Dedifferentiated amniotic fluid mesenchymal stem cell (primary cell): Measurements from ENCODE around the gene CHRNA4.

Experiments used
- DNase-seq: peaks from one replicate; pipeline ENCODE4 v3.0.0-alpha.2; 2016; ENCODE audit errors: extremely low spot score

Gene CHRNA4

GRCh38 chr20:63363981-63364561 lies 2.9 kb upstream of the CHRNA4 start:
- DNase-seq: no peak

- DNase-seq: no peak
Observed at GRCh38 chr20:63363013-63363957, 2.1 kb upstream of the CHRNA4 start.

DNA sequence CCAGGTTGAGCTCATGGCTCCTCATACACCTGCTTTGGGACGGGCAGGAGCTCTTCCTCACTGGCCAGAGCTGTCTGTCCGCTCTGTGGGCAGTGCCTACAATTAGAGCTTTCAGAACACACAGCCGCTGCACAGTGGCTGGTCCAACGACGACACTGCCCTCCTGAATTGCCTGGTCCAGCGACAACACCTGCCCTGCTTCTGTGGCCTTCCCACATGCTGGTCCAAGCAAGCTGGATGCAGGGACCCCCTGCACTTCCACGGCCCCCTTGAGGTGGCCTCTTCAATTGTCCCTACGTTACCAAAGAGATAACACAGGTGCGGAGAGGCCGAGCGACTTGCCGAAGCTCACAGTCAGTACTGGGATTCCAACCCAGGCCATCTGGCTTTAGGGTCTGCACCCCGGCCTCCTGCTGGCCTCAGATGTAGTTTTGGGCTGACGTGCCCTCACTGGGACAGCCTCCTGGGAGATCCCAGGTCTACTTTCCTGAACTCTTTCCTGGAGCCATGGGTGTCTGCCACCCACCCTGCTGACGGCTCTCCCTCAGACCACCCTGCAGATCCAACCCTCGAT lies 1.4 kb upstream of the CHRNA4 start:
- no peak for DNase-seq

DNA sequence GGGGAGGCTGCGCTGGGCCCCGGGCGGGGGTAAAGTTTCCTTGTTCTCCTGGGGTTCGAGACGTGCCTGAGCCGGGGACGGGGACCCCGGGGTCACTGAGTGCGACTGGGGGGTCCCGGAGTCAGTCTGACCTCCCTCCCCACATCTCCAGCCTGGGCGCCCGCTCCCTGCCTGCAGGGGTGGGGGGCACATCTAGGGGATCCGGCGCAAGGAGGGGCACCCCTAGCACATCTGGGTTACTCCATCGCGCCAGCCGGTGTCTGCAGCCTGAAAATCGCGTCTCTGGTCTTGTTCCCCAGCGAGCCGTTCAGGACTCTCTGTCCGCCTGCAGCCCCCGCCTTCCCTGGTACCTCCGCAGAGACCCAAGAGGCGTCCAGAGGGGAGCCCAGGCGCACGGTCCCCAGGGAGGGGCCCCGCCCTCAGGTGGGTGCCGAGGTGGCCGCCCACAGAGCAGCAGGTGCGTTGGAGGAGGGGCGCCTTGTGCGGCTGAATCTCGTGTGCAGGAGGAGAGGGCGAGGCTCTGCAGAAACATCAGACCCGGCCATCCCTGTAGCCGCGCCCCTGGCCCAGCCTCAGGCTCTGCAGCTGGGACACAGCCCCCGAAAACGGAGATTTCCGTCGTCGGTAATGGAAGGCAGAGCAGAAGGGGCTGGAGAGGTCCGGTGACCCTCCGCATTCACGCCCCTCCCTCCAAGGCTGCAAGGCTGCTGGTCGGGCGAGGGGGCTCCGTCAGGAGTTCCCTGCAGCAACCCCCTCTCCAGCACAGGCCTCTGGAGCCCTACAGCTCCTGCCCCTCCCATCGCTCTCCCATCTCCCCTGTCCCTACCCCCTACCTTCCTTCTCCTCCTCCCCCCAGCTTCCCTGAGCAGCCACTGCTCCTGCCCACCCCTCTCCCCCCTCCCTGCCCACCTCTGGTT lies 628 bp upstream of the CHRNA4 start:
- no peak for DNase-seq

DNA sequence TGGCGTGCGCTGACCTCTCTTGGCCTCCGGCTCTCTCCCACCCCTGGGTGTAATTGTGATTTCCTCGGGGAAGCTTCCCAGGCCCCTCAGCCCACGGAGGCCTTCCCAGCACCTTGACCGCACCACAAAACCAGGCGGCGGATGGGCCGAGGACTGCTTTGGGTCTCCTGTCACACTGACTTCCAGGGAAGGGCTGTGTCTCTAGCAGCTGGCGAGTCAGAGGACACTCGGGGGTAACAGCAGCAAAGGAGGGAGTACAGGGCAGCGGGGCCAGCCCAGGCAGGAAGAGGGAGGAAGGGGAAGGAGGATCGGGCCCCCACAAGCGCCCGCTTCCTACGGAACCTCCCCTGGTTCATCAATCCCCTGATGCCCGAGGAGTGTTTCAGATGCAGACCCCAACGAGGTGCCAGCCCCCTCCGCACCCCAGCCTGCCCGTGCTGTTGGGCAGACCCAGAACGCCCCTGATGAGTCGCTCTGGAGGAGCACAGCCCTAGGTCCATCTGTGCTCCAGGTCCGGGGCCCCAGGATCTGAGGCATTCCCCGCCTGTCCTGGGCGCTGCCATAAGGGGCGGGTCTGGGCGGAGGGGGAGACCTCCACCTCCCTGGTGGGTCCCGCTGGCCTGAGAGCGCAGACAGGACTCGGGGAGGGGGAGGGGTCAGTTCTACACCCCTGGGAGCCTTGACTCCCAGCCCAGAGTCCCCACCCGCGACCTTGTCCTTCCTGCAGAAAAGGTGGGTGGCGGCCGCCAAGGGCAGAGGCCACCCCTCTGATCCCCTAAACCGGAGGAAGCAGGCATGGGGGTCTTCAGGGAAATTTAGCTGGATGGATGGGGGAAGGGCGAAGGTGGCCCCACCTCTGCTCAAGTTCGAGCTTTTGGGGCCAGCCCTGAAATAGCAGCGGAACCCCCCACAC lies 956 bp downstream of the CHRNA4 start:
- DNase-seq: no peak

DNA sequence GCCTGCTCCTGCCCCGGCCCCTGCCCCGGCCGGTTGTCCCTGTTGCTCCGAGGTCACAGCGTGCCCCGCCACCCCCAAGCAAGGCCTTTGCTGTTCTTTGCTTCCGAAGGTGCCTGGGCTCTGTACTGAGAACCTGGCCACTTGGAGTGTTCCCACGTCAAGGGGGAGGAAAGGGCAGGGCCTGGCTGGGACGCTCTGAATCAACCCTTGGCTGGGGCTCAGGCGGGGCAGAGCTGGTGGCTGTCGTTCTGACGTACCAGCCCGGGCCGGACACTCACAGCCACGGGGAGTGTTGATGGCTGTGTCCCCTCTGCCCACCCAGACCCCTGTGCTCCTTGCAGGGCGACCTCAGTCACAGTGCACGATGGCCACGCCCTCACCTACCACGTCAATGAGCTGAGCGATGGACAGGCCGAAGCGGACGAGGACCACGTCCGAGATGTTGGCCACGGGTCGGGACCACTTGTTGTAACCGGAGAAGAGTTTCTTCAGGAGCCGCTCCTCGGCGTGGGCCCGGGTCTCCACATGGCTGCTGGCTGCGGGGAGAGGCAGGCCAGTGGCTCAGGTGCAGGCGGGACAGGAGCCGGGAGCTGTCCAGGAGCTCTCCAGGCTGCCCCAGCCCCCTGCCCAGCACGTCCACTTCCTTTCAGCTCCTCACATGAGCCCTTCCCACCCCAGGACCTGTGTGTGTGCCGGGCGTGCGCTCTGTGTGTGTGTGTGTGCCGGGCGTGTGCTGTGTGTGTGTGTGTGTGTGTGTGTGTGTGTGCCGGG lies 1.8 kb downstream of the CHRNA4 start:
- no peak for DNase-seq

DNA sequence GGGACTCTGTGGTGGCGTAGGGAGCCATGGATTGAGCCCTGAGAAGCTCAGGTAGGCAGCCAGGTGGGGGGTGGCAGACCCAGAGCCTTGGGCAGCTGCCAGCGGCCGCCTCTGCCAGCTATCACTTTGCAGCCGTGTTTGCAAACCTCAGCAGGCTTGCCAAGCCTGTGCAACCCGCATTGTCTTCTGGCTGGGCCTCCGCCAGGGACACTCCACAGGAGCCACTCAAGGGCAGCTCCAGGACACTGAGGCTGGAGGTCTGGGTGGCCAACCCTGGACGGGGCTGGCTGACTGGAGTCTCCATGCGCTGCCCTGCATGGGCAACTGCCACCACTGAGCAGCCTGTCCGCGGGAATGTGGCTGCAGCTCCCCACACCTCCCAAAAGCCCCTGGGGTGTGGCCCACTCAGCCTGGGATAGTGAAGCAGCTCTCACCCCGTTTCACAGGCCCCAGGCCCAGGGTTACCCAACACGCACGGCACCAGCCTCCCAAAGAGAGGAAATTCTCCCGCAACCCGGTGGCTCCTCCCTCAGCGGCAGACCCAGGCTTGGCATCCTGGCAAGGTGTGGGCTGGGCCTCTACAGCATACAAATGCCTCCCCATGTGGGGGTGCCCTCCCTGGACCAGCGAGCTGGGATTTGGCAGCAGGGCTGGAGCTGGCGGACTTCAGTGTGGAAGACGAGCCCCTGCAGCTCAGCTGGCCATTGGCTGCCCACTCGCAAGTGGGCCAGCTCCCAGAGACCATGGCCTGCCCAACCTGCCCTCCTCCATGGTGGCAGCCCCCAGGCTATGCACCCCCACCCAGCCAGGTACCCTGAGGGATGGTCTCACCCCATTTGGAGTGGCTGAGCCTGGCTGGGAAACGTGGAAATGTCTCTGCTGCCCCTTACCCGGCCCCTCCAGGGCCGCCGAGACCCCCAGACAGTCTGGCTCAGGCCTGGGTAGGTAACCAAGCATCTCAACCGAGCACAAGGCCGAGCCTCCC lies 2.9 kb downstream of the CHRNA4 start:
- no peak for DNase-seq

DNA sequence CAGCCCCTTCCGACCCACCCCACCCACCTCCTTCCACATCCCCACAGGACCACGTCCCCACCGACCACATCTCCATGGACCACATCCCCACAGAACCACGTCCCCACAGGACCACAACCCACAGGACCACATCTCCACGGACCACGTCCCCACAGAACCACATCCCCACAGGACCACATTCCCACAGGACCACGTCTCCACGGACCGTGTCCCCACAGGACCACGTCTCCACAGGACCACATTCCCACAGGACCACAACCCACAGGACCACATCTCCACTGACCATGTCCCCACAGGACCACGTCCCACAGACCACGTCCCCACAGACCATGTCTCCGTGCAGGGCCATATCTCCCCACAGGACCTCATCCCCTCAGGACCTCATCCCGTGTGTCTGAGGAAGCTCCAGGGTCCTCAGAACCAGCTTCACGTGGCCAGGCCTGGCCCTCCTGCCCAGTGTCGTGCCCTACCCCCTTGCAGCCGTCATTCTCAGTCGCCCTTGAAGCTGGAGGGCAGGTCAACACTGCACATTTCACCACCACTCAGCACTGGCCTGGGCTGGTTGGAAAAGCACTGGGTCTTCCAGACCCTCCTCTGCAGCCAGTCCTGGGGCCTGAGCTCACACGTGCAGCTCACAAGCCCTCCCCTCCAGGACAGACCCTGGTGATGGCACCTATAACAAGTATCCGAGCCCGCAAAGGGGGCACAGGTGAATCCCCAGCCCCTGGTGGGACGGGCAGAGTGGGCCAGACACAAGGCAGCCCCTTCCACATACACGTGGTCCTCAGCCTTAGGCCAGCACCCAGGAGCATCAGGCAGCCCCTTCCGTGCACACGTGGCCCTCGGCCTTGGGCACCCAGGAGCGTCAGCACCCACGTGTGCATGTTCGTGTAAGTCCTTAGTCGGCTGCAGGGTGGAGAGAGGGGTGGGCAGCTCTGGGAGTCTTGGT lies 3.9 kb downstream of the CHRNA4 start:
- no peak for DNase-seq

DNA sequence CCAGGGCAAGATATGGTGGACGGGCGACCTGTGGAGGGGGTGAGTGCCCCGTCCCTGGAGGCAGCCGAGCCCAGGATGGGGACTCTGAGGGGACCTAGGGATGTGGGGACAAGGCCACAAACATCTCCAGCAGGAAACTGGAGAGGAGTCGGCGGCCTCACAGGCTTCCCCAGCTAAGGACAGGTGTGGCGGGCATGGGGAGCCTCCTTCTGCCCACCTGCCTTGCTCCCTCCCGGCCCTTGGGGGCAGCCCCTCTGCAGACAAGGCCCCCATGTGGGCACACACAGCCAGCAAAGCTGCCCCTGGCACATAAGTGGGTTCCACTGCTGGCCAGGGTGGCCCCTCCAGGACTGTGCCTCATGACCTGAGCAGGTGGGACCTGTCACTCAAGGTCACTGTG lies 4.6 kb downstream of the CHRNA4 start:
- DNase-seq: no peak

GRCh38 chr20:63355781-63356295 lies 5.3 kb downstream of the CHRNA4 start:
- DNase-seq: no peak

DNA sequence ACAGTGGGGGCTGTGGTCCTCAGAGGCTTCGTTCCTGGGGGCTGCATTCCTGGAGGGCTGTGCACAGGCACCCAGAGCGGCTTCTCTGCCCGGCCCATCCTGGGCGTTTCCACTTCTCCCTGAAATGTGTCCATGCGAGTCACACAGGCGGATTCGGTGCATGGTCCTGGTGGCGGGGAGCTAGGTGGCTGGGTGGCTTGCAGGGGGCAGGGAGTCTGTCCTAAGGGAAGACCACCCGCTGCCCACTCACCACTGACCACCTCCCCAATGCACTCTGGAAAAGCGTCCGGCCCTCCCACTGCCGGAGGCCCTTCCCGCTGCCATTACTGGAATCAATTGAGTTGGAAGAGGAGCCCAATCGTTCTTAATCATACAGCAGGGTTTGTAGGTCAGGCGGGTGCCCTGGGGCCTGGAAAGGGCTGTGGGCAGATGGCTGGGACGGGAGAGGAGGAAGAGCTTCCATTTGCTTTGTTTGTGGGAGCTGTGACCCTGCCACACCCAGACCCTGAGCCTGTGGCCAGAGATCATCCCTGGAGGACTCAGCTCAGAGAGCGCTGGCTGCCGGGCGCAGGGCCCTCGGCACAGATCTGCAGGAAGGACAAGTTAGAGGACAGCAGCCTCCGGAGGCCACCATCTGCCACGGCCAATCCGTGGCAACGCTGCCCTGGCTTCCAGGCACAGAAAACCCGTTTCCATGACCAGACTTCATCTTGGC lies 6.4 kb downstream of the CHRNA4 start:
- no peak for DNase-seq

DNA sequence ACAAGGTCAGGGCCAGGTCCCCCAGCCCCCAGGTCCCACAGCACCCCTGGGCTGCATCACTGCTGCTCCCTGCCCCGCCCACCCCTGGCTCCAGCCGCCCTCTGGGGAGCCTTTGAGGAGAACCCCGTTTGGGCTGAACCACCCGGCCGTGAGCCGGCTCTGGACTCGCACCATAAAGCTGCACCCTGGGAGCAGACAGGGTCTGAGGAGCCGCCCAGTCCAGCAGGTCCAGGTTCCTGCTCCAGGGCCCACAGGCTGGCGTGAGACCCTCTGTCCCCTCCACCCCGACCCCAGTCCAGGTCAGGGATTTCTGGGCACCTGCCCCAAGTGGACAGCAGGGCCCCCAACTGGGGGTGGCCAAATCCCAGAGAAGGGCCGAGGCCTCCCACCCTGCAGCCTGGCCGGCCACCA lies 8.3 kb downstream of the CHRNA4 start:
- no peak for DNase-seq

DNA sequence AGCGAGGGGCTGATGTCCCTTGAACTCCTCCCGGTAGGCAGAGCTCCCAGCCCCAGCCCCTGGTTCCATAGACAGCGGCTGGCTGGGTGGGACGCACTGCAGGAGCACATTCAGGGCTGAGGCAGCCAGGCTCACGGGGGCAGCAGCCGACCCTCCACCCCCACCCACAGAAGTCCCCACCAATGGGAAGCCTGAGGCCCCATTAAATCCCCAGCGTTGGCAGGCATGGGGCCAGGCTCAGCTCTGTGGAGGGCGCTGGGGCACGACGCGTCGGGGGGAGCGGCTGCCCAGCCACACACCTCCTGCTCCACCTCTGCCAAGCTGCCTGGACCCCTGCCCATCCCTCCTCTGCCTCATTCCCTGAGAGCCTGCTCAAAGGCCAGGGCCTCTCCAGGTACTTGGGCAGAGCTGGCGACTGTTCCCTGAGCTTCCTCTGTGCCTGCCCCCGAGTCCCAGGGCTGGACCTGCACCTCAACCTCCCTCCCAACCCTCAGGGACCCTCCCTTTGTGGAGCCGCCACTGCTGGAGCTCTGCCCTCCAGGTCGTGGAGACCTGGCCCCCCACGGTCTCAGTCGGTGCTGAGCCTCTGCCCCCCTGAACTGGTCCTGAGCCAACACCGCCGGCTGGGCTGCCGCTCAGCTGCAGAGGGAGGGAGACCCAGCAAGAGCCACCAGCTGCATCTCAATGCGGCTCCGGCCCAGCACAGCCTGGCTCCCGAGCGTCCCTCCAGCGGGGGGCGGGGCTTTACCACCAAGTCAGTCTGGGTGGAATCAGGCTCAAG lies 9.1 kb downstream of the CHRNA4 start:
- DNase-seq: no peak

GRCh38 chr20:63351326-63351700 lies 9.8 kb downstream of the CHRNA4 start:
- no peak for DNase-seq

DNA sequence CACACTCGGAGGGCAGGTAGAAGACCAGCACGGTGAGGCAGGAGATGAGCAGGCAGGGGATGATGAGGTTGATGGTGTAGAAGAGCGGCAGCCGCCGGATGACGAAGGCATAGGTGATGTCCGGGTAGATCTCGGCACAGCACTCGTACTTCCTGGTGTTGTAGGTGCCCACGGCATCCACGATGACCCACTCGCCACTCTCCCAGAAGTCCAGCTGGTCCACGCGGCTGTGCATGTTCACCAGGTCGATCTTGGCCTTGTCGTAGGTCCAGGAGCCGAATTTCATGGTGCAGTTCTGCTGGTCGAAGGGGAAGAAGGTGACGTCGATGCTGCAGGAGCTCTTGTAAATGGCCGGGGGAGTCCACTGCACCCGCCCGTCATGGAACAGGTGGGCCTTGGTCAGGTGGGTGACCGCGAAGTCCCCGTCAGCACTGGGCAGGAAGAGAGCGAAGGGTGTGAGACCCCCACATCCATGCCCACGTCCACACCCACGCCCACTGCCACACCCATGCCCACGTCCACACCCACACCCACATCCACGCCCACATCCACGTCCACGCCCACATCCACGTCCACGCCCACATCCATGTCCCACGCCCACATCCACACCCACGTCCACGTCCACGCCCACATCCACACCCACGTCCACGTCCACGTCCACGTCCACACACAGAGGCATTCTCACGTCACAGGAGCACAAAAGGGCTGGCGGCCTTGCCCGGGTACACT lies 10.4 kb downstream of the CHRNA4 start:
- DNase-seq: no peak
